Breast epithelium (tissue), 3 donors: ENCODE data around the gene PRDM16.

Experiments used
- POLR2A ChIP-seq: fragments of 450-650 bp; IDR thresholded peaks from one replicate; pipeline ENCODE4 v1.6.1; 2016; ENCODE audit warnings: antibody characterized with exemption, mild to moderate bottlenecking, moderate library complexity
- POLR2AphosphoS5 ChIP-seq, 3 donors: sonication (generic); formaldehyde crosslinking; IDR thresholded peaks; one replicate each; pipeline ENCODE4 v1.6.1; 2017; ENCODE audit warnings: antibody characterized with exemption in 3 of 3

DNA sequence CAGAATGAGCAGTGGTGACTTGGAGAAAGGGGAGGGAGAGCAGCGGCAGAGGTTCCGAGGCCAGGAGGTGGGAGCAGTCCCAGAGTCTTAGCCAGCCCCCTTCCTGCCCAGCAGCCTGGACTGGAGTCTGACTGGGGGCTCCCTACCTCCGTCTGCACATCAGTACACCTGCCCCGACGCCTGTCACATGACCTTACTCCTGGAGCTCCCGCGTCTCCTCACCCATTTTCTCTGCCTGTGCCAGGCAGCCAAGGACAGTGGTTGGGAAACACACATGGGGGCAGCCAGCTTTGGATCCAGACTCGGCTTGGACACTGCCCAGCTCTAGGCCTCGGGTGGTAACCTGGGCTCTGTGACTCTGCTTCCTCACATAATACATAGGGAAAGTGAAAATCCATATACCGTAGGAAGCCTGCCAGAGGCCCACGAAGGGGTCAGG, 30.9 kb upstream of the PRDM16 start:
- TF ChIP-seq POLR2AphosphoS5 (IDR thresholded peaks at IDR 0.05), result no peak
- no peak for TF ChIP-seq POLR2A
